Limb (tissue), 2 donors: ENCODE data around the gene CHMP3.

Source experiments
- DNase-seq, 2 donors: peaks; one replicate each; pipeline ENCODE4 v3.0.0-alpha.2; 2016; ENCODE audit errors: extremely low spot score in 2 of 2

CHMP3 gene

GRCh38 chr2:86470890-86471289 is 92.4 kb downstream of the CHMP3 start:
- DNase-seq, result no peak

- DNase-seq, result peak in 1 of 2 donors; percentile 3
Observed at GRCh38 chr2:86468162-86469033, 94.8 kb downstream of the CHMP3 start.

- DNase-seq, result peak in 1 of 2 donors; percentile 29
Observed at GRCh38 chr2:86466306-86466705, 96.9 kb downstream of the CHMP3 start.

GRCh38 chr2:86464652-86465051 is 98.6 kb downstream of the CHMP3 start:
- no peak for DNase-seq

GRCh38 chr2:86461042-86461743 is 102.0 kb downstream of the CHMP3 start:
- no peak for DNase-seq

GRCh38 chr2:86455181-86455580 is 108.1 kb downstream of the CHMP3 start:
- no peak for DNase-seq

- DNase-seq, result no peak
Observed at GRCh38 chr2:86454238-86454637, 109.0 kb downstream of the CHMP3 start.

GRCh38 chr2:86453836-86454235 is 109.4 kb downstream of the CHMP3 start:
- peak; percentile 54 to 67 for DNase-seq
